Stimulated activated naive B cell treated with anti-CD40 and anti-IgM and Interleukin-4, amounts not matched to agents 10 μg/mL and 1 μg/mL and 100 μg/mL, for 72 hours (primary cell): ENCODE measurements around the gene PLEKHA7.
"Not testable (repeated sequence)": the region's sequence is repeated elsewhere in the genome, so short reads cannot be mapped to it uniquely, and the experiment has no call there.

Experiments used
- ATAC-seq, 2 donors: fragments of 150-1000 bp; cut with Tn5 transposase; replicated peaks; 2 replicates each; pipeline ENCODE4 v1.10.0; 2021; ENCODE audit warnings: moderate library complexity in 1 of 2
- DNase-seq: peaks from one replicate; pipeline ENCODE4 v3.0.0; 2021
- H3K27ac Mint-ChIP-seq: one replicate; pipeline ENCODE4 v1.8.0; 2022; ENCODE audit warnings: mild to moderate bottlenecking, mixed read lengths
- H3K27me3 Mint-ChIP-seq, 2 donors: one replicate each; pipeline ENCODE4 v1.8.0; 2022; ENCODE audit warnings: mixed read lengths in 2 of 2
- H3K36me3 Mint-ChIP-seq, 2 donors: one replicate each; pipeline ENCODE4 v1.8.0; 2022; ENCODE audit warnings: mixed read lengths in 2 of 2, mild to moderate bottlenecking in 1 of 2
- H3K4me1 Mint-ChIP-seq, 2 donors: one replicate each; pipeline ENCODE4 v1.8.0; 2022; ENCODE audit warnings: mixed read lengths in 2 of 2, mild to moderate bottlenecking in 1 of 2
- H3K4me3 Mint-ChIP-seq, 2 donors: one replicate each; pipeline ENCODE4 v1.8.0; 2022; ENCODE audit warnings: mild to moderate bottlenecking in 2 of 2, mixed read lengths in 2 of 2, moderate library complexity in 1 of 2
- H3K9me3 Mint-ChIP-seq, 2 donors: one replicate each; pipeline ENCODE4 v1.8.0; 2022; ENCODE audit warnings: mixed read lengths in 2 of 2, mild to moderate bottlenecking in 1 of 2

The PLEKHA7 gene

GRCh38 chr11:16977136-16977993 lies 36.8 kb downstream of the PLEKHA7 start:
- ATAC-seq, result no peak

GRCh38 chr11:16976379-16976778 lies 37.8 kb downstream of the PLEKHA7 start:
- ATAC-seq (peak; percentile 66 to 84), DNase-seq (no peak)
- Mint-ChIP-seq H3K36me3 (no peaks in the 10 kb centered on the region), H3K27ac (no peak overlapping the region), H3K4me3 (no peak overlapping the region), H3K27me3 (peaks cover 0 to 7% of the 10 kb centered on the region in 2 donors), H3K4me1 (peaks cover 2 to 8% of the 10 kb centered on the region in 2 donors), H3K9me3 (no peaks in the 10 kb centered on the region)

More at GRCh38 chr11:16977136-16977993, 36.8 kb downstream of the PLEKHA7 start:
- DNase-seq, result no peak
- no peak overlapping the region for H3K27ac Mint-ChIP-seq
- H3K36me3 Mint-ChIP-seq, result no peaks in the 10 kb centered on the region
- no peaks in the 10 kb centered on the region for H3K9me3 Mint-ChIP-seq
- peaks cover 0 to 7% of the 10 kb centered on the region in 2 donors for H3K27me3 Mint-ChIP-seq
- H3K4me3 Mint-ChIP-seq, result no peak overlapping the region
- H3K4me1 Mint-ChIP-seq, result peaks cover 2 to 9% of the 10 kb centered on the region in 2 donors

- Mint-ChIP-seq H3K4me1 (peaks cover 2 to 8% of the 10 kb centered on the region in 2 donors), H3K9me3 (no peaks in the 10 kb centered on the region), H3K4me3 (no peak overlapping the region), H3K27ac (no peak overlapping the region), H3K27me3 (peaks cover 0 to 7% of the 10 kb centered on the region in 2 donors), H3K36me3 (no peaks in the 10 kb centered on the region)
- DNase-seq, result no peak
- no peak for ATAC-seq
These were observed 38.3 kb downstream of the PLEKHA7 start for GRCh38 chr11:16975906-16976305.

- H3K4me1 Mint-ChIP-seq, result peaks cover 8 to 20% of the 10 kb centered on the region in 2 donors
- peaks cover 0 to 7% of the 10 kb centered on the region in 2 donors for H3K27me3 Mint-ChIP-seq
- no peaks in the 10 kb centered on the region for H3K36me3 Mint-ChIP-seq
- H3K9me3 Mint-ChIP-seq, result no peaks in the 10 kb centered on the region
- H3K4me3 Mint-ChIP-seq, result no peak overlapping the region
- DNase-seq (no peak), ATAC-seq (no peak)
- H3K27ac Mint-ChIP-seq, result no peak overlapping the region
These were observed 40.8 kb downstream of the PLEKHA7 start for GRCh38 chr11:16973338-16973964.

GRCh38 chr11:16969010-16969999 lies 44.9 kb downstream of the PLEKHA7 start:
- peak; percentile 44 to 52 for ATAC-seq
- H3K27me3 Mint-ChIP-seq, result no peaks in the 10 kb centered on the region
- H3K27ac Mint-ChIP-seq, result no peak overlapping the region
- no peaks in the 10 kb centered on the region for H3K36me3 Mint-ChIP-seq
- no peak overlapping the region for H3K4me3 Mint-ChIP-seq
- H3K9me3 Mint-ChIP-seq, result no peaks in the 10 kb centered on the region
- DNase-seq, result no peak
- H3K4me1 Mint-ChIP-seq, result peaks cover 8 to 13% of the 10 kb centered on the region in 2 donors

- Mint-ChIP-seq H3K27me3 (no peaks in the 10 kb centered on the region), H3K27ac (no peak overlapping the region), H3K36me3 (no peaks in the 10 kb centered on the region), H3K4me3 (no peak overlapping the region), H3K9me3 (peaks cover 0 to 2% of the 10 kb centered on the region in 2 donors), H3K4me1 (peaks cover 6 to 13% of the 10 kb centered on the region in 2 donors)
- ATAC-seq (no peak), DNase-seq (no peak)
These were observed 46.0 kb downstream of the PLEKHA7 start for GRCh38 chr11:16968196-16968595.

- Mint-ChIP-seq H3K27me3 (no peaks in the 10 kb centered on the region), H3K4me3 (no peak overlapping the region), H3K9me3 (peaks cover 0 to 2% of the 10 kb centered on the region in 2 donors), H3K27ac (no peak overlapping the region), H3K4me1 (peaks cover 6 to 13% of the 10 kb centered on the region in 2 donors), H3K36me3 (no peaks in the 10 kb centered on the region)
- DNase-seq, result no peak
- no peak for ATAC-seq
These were observed 47.1 kb downstream of the PLEKHA7 start for GRCh38 chr11:16966930-16967671.

- Mint-ChIP-seq H3K27me3 (no peaks in the 10 kb centered on the region), H3K9me3 (peaks cover 0 to 2% of the 10 kb centered on the region in 2 donors), H3K27ac (no peak overlapping the region), H3K36me3 (no peaks in the 10 kb centered on the region), H3K4me1 (peaks cover 6 to 12% of the 10 kb centered on the region in 2 donors), H3K4me3 (no peak overlapping the region)
- DNase-seq (no peak), ATAC-seq (no peak)
These were observed 49.7 kb downstream of the PLEKHA7 start for GRCh38 chr11:16964501-16964900.

- Mint-ChIP-seq H3K4me3 (no peak overlapping the region), H3K9me3 (peaks cover 0 to 2% of the 10 kb centered on the region in 2 donors), H3K27ac (no peak overlapping the region), H3K27me3 (no peaks in the 10 kb centered on the region), H3K4me1 (peaks cover 0 to 1% of the 10 kb centered on the region in 2 donors), H3K36me3 (no peaks in the 10 kb centered on the region)
- ATAC-seq (no peak), DNase-seq (no peak)
These were observed 50.8 kb downstream of the PLEKHA7 start for GRCh38 chr11:16963316-16963876.

- not testable (repeated sequence) for H3K4me1 Mint-ChIP-seq, DNase-seq, H3K27ac Mint-ChIP-seq, H3K27me3 Mint-ChIP-seq, H3K9me3 Mint-ChIP-seq, H3K36me3 Mint-ChIP-seq, ATAC-seq, H3K4me3 Mint-ChIP-seq
These were observed 51.6 kb downstream of the PLEKHA7 start for GRCh38 chr11:16962589-16962988.

- DNase-seq, result no peak
- Mint-ChIP-seq H3K4me1 (no peaks in the 10 kb centered on the region), H3K27ac (no peak overlapping the region), H3K27me3 (no peaks in the 10 kb centered on the region), H3K4me3 (no peak overlapping the region), H3K9me3 (peaks cover 0 to 2% of the 10 kb centered on the region in 2 donors), H3K36me3 (no peaks in the 10 kb centered on the region)
- no peak for ATAC-seq
These were observed 52.1 kb downstream of the PLEKHA7 start for GRCh38 chr11:16962146-16962545.

GRCh38 chr11:16960250-16960649 lies 54.0 kb downstream of the PLEKHA7 start:
- DNase-seq (no peak), ATAC-seq (no peak)
- H3K4me3 Mint-ChIP-seq, result no peak overlapping the region
- H3K27me3 Mint-ChIP-seq, result no peaks in the 10 kb centered on the region
- no peaks in the 10 kb centered on the region for H3K36me3 Mint-ChIP-seq
- H3K9me3 Mint-ChIP-seq, result peaks cover 0 to 2% of the 10 kb centered on the region in 2 donors
- no peak overlapping the region for H3K27ac Mint-ChIP-seq
- H3K4me1 Mint-ChIP-seq, result no peaks in the 10 kb centered on the region

GRCh38 chr11:16959602-16960001 lies 54.6 kb downstream of the PLEKHA7 start:
- Mint-ChIP-seq H3K36me3 (no peaks in the 10 kb centered on the region), H3K4me3 (no peak overlapping the region), H3K9me3 (peaks cover 0 to 2% of the 10 kb centered on the region in 2 donors), H3K27ac (no peak overlapping the region), H3K27me3 (no peaks in the 10 kb centered on the region), H3K4me1 (no peaks in the 10 kb centered on the region)
- no peak for DNase-seq
- no peak for ATAC-seq
